ENCODE results near the gene SHLD3.

GRCh38 chr5:65612298-65612907 is 12.4 kb upstream of the SHLD3 start:
- TF ChIP-seq CTCF (IDR thresholded peaks at IDR 0.05) = no peak
- no peak for TF ChIP-seq EP300 (IDR thresholded peaks at IDR 0.05)
- TF ChIP-seq POLR2AphosphoS5 (IDR thresholded peaks at IDR 0.05) = no peak
